Measurements from ENCODE around the gene APBA2. TPM values are rescaled to one million over a fixed set of nuclear protein-coding genes. Genes with fewer than 3 reads are reported as not detected.

APBA2 gene
- total and polyA plus RNA-seq, 3 donors from 2014 or later = 18.5 to 37.7 (median 29.5) TPM

DNA sequence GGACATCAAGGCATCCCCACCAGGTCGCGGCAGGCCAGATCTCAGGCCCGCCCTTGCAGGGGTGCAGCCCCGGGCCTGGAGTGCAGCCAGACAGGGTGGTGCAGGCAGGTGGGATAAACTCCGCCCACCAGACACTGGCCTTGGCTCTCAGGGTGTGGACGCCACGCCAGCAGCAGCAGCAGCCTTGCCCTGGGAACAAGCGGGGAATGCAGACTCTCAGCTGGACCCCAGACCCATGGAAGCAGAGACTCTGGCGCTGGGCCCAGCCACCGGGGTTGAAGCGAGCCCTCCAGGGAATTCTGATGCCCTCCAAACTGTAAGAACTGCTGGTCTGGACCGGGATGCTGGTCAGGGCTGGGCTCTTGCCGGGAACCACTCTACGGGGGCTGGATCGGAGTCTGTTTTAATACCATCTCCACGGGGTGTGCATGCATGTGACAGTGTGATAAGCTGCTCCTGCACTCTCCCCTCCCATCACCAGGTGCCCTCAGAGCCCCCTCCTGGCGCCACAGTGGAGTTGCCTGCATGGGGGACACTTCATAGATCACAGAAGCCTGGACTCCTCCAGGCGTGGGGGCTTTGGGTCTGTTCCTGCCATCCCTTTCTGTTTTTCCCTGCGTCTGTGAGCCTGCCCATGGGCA lies 241.2 kb downstream of the APBA2 start:
- no peak for TF ChIP-seq POLR2A (IDR thresholded peaks at IDR 0.05)
- TF ChIP-seq, protein P1, sequence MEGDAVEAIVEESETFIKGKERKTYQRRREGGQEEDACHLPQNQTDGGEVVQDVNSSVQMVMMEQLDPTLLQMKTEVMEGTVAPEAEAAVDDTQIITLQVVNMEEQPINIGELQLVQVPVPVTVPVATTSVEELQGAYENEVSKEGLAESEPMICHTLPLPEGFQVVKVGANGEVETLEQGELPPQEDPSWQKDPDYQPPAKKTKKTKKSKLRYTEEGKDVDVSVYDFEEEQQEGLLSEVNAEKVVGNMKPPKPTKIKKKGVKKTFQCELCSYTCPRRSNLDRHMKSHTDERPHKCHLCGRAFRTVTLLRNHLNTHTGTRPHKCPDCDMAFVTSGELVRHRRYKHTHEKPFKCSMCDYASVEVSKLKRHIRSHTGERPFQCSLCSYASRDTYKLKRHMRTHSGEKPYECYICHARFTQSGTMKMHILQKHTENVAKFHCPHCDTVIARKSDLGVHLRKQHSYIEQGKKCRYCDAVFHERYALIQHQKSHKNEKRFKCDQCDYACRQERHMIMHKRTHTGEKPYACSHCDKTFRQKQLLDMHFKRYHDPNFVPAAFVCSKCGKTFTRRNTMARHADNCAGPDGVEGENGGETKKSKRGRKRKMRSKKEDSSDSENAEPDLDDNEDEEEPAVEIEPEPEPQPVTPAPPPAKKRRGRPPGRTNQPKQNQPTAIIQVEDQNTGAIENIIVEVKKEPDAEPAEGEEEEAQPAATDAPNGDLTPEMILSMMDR (IDR thresholded peaks at IDR 0.05) = no peak
- H3K27me3 ChIP-seq = no peaks in the 10 kb centered on the region

DNA sequence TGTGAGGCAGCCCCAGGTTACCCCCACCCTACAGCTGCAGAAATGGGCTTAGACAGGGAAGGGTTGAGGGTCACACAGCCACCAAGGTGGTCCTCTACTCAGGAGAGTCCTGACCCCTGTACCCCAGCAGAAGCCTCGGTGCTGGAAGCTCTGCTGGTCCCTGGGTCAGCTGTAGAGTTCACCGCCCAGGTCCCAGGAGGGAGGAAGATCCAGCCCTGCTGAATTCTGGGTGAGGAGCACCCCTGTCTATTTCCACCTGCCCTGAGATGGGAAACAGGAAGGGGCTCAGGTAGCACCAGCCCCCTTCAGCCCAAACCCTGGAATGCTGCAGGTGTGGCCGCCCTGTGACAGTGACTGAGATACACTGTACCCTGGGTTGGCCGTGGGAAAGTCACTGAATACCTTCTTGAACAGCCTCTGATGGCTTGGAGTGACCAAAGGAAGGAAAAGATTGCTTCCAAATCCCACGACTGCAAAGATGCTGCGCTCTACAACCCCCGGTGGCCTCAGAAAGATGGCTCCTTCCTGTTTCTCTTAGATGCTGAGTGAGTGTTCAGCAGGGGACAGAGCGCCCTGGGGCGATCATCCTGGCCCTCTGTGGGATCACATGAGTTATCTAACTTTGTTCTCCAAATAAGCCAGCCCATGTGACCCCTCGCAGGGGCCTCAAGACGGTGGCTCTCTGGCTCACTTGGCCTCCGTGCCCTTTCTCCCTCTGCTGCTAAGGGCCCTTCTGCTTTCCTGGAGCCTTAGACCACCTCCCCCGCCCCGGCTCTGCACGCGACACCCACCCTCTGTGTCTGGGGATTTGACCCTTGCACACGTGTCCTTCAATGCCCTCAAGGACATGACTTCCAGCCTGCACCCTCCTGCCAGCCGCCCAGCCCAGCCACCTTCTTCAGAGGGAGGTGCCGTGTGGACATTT lies 242.0 kb downstream of the APBA2 start:
- intact Hi-C loops (cut with DNase I; ENCODE audit: low total_unique reads) = no loop called here
- H3K36me3 ChIP-seq (ENCODE audit: low read depth, missing control alignments) = no peaks in the 10 kb centered on the region
- H3K27ac ChIP-seq = no peak overlapping the region
- TF ChIP-seq, protein P1 (IDR thresholded peaks at IDR 0.05) = no peak
- TF ChIP-seq POLR2A (IDR thresholded peaks at IDR 0.05) = no peak
- 84 to 85% methylated on average over 15 to 19 of the region's 19 CpGs for WGBS, 2 donors
- DNase-seq = no peak
- no peak overlapping the region for H3K4me3 ChIP-seq
- no peaks in the 10 kb centered on the region for H3K27me3 ChIP-seq
- H3K4me1 ChIP-seq = no peaks in the 10 kb centered on the region
- no peaks in the 10 kb centered on the region for H3K9me3 ChIP-seq

More for the DNA sequence above, 241.2 kb downstream of the APBA2 start:
- WGBS, 2 donors = 62 to 73% methylated on average over 9 to 15 of the region's 19 CpGs
- no peaks in the 10 kb centered on the region for H3K4me1 ChIP-seq
- H3K27ac ChIP-seq = no peak overlapping the region
- H3K4me3 ChIP-seq = no peak overlapping the region
- DNase-seq = no peak
- no peaks in the 10 kb centered on the region for H3K36me3 ChIP-seq (ENCODE audit: low read depth, missing control alignments)
- intact Hi-C loops (cut with DNase I; ENCODE audit: low total_unique reads) = no loop called here
- H3K9me3 ChIP-seq = no peaks in the 10 kb centered on the region

DNA sequence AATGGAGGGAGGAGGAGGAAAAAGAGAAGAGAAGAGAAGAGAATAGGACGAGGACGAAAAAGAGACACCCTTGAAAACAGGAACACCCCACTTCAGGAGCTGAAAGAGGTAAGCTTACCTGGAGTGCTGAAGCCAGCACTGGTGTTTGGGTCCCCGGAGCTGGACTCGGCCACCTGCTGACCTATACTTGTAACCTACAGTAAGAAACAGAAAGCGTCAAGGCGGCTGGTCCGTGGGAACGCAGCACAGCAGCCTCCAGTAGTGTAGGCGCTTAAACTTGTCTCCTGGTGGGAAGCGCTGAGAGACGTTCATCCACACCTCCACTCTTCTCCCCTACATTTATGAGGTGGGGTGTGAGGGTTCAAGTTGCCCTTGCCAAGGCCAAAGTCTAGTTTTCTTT lies 242.9 kb downstream of the APBA2 start:
- no peak for TF ChIP-seq POLR2A (IDR thresholded peaks at IDR 0.05)
- TF ChIP-seq, protein P1 (IDR thresholded peaks at IDR 0.05) = no peak
- Histone ChIP-seq H3K36me3 (ENCODE audit: low read depth, missing control alignments) (no peaks in the 10 kb centered on the region), H3K9me3 (no peaks in the 10 kb centered on the region), H3K4me3 (no peak overlapping the region), H3K4me1 (no peaks in the 10 kb centered on the region), H3K27me3 (no peaks in the 10 kb centered on the region), H3K27ac (no peak overlapping the region)
- intact Hi-C loops (cut with DNase I; ENCODE audit: low total_unique reads) = no loop called here
- 90 to 96% methylated on average over 11 of the region's 11 CpGs for WGBS, 2 donors
- no peak for DNase-seq

DNA sequence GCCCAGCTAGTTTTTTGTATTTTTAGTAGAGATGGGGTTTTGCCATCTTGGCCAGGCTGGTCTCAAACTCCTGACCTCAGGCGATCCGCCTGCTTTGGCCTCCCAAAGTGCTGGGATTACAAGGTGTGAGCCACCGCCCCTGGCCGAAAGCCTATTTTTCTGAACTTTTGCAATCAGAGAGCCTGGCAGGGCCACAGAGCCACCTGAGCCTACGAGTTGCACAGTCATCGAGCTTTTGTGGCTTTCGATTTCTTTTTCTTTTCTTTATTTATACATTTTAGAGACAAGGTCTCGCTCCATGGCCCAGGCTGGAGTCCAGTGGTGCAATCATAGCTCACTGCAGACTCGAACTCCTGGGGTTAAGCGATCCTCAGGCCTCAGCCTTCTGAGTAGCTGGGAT lies 243.4 kb downstream of the APBA2 start:
- intact Hi-C loops (cut with DNase I; ENCODE audit: low total_unique reads) = no loop called here
- no peak overlapping the region for H3K27ac ChIP-seq
- no peak for DNase-seq
- H3K9me3 ChIP-seq = no peaks in the 10 kb centered on the region
- H3K27me3 ChIP-seq = no peaks in the 10 kb centered on the region
- H3K4me3 ChIP-seq = no peak overlapping the region
- H3K36me3 ChIP-seq (ENCODE audit: low read depth, missing control alignments) = no peaks in the 10 kb centered on the region
- H3K4me1 ChIP-seq = no peaks in the 10 kb centered on the region
- 96 to 98% methylated on average over 10 of the region's 10 CpGs for WGBS, 2 donors
- TF ChIP-seq POLR2A (IDR thresholded peaks at IDR 0.05) = no peak
- TF ChIP-seq, protein P1 (IDR thresholded peaks at IDR 0.05) = no peak
